Measurements from ENCODE around the gene TIMP3.

TIMP3 gene

DNA sequence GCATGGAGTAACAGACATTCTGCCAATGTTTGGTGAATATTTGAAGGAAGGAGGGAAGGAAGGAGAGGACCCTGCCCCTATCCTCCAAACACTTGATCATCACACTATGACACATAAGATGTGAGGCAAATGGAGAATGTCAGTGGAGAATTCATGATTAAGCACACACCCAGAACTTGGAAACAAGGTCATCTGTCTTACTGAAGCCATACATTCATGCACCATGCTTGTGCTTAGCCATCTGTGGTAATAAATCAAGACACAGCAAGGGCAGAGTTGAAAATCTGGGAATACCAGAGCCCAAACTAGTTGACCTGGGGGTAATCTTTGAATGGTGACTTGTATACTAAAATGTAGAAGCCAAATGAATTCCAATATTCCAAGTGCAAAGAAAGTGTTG lies 7.9 kb upstream of the TIMP3 start:
- in situ Hi-C loops (cut with MboI; ENCODE audit: low sequenced_read_pairs), result loop anchor here (10.0 kb wide), 1 partner anchor 269 kb away; no protein-coding TSS in a partner anchor
- Histone ChIP-seq H3K4me3 (no peak overlapping the region), H3K9me3 (no peaks in the 10 kb centered on the region), H3K36me3 (replicated peaks) (no peaks in the 10 kb centered on the region), H3K27me3 (ENCODE audit: low read depth) (no peaks in the 10 kb centered on the region), H3K4me1 (peaks cover 7% of the 10 kb centered on the region; the same call in 1 of the 2 replicates)
- DNase-seq (ENCODE audit: low spot score in 2 of 2), result no peak

DNA sequence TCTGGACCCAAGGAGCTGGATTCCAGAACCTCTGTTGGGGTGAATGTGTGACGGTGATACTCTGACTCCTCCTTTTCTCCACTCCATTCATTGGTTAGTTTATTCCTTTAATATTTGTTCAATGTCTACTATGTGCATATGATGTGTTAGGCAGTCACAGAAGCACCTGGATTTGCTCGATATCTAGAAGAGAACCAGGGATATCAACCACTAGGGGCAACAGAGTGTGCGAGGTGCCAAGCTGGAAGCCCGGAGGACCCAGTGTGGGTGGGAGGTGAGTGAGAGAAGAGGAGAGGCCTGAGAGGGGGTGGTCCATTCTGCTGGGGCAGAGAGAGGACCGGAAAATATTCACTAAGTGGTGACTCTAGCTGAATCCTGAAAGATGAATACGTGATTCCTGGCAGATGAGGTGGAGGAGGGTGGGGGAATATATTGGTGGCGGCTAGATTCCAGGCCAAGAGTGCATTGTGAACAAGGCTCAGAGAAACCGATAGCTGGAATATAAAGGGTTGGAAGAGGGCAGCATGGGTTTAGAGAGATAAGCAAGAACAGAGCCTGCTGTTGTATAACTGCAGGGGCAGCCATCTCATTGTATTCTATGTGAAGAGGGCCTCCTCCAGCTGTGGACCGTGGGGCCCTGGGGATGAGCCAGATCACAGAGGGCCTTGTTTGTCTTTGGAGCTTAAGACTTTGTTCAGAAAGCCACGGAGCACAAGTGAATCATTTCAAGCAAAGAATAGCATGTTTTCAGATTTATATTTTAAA lies 6.9 kb upstream of the TIMP3 start:
- peaks cover under 1% of the 10 kb centered on the region; the same call in 1 of the 2 replicates for H3K4me1 ChIP-seq

DNA sequence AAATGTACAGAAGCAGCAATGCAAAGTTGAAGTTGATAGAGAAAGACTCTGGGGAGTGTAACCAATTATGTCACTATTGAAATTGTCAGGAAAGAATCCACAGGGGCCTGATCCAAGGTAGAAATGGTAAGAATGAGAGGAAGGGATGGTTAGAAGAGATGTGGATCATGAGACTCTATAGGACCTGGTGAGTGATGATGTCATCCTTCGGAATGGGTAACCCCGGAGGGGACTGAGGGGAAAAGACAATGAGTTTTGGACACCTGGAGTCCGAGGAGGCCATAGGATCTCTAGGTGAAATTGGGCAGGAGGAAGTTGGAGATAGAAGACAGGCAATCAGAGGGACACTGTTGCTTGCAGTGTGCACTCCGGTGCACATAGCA lies 6.3 kb upstream of the TIMP3 start:
- Histone ChIP-seq H3K4me1 (no peaks in the 10 kb centered on the region), H3K36me3 (replicated peaks) (no peaks in the 10 kb centered on the region), H3K27me3 (ENCODE audit: low read depth) (no peaks in the 10 kb centered on the region), H3K4me3 (no peak overlapping the region), H3K9me3 (no peaks in the 10 kb centered on the region)
- DNase-seq (ENCODE audit: low spot score in 2 of 2), result no peak
- in situ Hi-C loops (cut with MboI; ENCODE audit: low sequenced_read_pairs), result loop anchor here (10.0 kb wide), 1 partner anchor 270 kb away; no protein-coding TSS in a partner anchor

More for the DNA sequence above, 6.9 kb upstream of the TIMP3 start:
- no peaks in the 10 kb centered on the region for H3K9me3 ChIP-seq
- H3K36me3 ChIP-seq (replicated peaks), result no peaks in the 10 kb centered on the region
- no peaks in the 10 kb centered on the region for H3K27me3 ChIP-seq (ENCODE audit: low read depth)
- DNase-seq (ENCODE audit: low spot score in 2 of 2), result no peak
- H3K4me3 ChIP-seq, result no peak overlapping the region
- in situ Hi-C loops (cut with MboI; ENCODE audit: low sequenced_read_pairs), result loop anchor here (10.0 kb wide), 1 partner anchor 270 kb away; no protein-coding TSS in a partner anchor

DNA sequence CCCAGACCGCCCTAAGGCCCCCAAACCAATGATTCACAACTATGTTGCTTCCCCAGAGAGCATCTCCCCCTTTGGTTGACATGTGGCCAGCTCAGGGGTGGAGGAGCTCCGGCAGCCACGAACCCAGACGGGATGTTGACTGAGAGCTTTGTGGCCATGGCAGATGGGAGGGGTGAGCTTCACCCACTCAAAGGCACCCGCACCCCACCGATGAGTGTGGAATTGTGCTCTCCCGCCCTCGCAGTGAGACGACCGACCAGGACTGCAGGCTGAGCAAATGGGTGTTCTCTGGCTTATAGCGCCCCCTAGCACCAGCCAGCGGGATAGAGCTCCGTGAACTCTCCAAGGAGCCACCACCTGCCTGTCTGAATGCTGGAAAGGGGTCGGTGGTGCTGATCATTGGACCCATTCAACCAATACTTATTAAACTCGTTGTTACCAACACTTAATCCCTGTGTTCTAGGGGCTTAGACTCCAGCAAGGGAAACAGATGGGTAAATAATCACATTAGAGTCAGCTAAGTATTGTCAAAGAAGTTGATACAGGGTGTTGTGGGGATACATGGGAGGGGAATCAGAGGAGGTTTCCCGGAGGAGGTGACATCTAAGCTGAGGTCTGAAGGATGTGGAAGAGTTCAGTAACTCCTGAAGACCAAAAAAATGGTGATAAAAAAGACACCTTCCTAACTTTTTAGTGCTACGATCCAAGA lies 4.5 kb upstream of the TIMP3 start:
- Histone ChIP-seq H3K4me1 (no peaks in the 10 kb centered on the region), H3K9me3 (no peaks in the 10 kb centered on the region), H3K36me3 (replicated peaks) (no peaks in the 10 kb centered on the region), H3K27me3 (ENCODE audit: low read depth) (no peaks in the 10 kb centered on the region), H3K4me3 (no peak overlapping the region)
- peak; percentile 16 to 67 for DNase-seq (ENCODE audit: low spot score in 2 of 2)
- in situ Hi-C loops (cut with MboI; ENCODE audit: low sequenced_read_pairs), result loop anchor here (10.0 kb wide), 1 partner anchor 272 kb away; no protein-coding TSS in a partner anchor

DNA sequence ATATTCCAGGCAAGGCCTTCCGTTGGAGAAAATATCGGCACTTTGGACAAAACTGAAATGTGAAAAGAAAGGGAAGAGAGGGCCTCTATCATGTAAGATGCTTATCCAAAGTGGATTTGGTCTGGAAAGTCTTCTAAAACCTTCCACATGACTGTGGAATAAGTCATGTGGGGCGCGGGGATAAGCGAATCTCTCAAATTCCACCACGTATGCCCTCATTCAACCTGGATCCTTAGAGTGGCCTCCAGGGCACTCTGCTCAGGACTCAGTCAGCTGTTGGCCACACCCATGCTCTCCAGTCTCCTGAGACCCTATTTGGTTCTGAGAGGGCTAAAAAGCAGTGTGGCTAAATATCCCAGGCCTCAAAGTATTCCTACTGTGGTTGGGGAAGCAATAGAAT lies 2.0 kb upstream of the TIMP3 start:
- peaks cover 3% of the 10 kb centered on the region; the same call in 1 of the 2 replicates for H3K4me1 ChIP-seq
- in situ Hi-C loops (cut with MboI; ENCODE audit: low sequenced_read_pairs), result loop anchor here (10.0 kb wide), 1 partner anchor 275 kb away; no protein-coding TSS in a partner anchor
- H3K36me3 ChIP-seq (replicated peaks), result no peaks in the 10 kb centered on the region
- DNase-seq (ENCODE audit: low spot score in 2 of 2), result no peak
- no peaks in the 10 kb centered on the region for H3K9me3 ChIP-seq
- H3K27me3 ChIP-seq (ENCODE audit: low read depth), result no peaks in the 10 kb centered on the region
- no peak overlapping the region for H3K4me3 ChIP-seq

DNA sequence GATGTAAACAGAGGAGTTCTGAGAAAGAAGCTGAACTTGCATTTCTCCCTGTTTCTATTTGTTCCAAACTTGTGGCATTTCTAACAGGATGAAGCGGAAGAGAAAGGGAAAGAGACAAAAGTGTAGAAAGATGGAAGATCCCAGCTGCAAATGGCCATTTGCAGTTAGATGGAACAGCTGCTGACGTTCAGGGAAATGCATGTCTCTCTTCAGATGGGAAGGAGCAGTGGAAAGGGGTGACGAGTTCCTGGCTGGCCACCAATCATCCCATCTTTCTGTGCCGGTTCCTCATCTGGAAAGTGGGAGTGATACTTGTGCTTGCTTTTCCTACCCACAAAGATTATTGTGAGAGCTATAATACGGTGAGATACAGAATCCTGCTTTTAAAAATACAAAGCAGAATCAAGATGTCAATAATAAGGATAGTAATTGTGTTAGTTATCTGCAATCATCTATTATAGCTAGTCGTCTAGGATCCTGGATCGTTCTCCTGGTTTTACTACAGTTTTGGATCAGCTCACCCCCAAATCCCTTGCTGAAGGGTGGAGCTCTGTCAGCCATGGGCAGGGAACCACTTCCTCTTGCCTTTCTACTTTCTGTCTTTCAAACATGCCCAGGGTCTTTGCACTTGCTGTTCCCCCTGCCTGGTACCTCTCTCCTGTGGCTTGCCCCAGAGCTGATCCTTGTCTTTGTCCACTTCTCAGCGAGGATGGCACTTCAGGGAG lies 1.2 kb upstream of the TIMP3 start:
- Histone ChIP-seq H3K9me3 (no peaks in the 10 kb centered on the region), H3K36me3 (replicated peaks) (no peaks in the 10 kb centered on the region), H3K4me1 (peaks cover 3% of the 10 kb centered on the region; the same call in 1 of the 2 replicates), H3K27me3 (ENCODE audit: low read depth) (no peaks in the 10 kb centered on the region), H3K4me3 (no peak overlapping the region)
- no peak for DNase-seq (ENCODE audit: low spot score in 2 of 2)
- in situ Hi-C loops (cut with MboI; ENCODE audit: low sequenced_read_pairs), result no loop called here

DNA sequence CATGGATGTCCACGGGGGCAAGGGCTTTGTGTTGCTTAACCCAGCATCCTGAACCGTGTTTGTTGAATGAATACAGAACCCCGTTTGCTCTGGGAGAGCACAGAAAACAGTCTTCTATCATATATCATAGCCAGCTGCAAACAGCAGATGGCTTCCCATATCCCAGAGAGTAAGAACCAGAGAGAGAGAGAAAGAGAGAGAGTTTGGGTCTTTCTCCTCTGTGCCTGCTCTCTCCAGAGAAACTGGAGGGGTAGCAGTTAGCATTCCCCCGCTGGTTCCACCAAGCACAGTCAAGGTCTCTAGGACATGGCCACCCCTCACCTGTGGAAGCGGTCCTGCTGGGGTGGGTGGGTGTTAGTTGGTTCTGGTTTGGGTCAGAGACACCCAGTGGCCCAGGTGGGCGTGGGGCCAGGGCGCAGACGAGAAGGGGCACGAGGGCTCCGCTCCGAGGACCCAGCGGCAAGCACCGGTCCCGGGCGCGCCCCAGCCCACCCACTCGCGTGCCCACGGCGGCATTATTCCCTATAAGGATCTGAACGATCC lies 440 bp upstream of the TIMP3 start:
- no peak for DNase-seq (ENCODE audit: low spot score in 2 of 2)
- in situ Hi-C loops (cut with MboI; ENCODE audit: low sequenced_read_pairs), result no loop called here
- H3K9me3 ChIP-seq, result no peaks in the 10 kb centered on the region
- H3K36me3 ChIP-seq (replicated peaks), result no peaks in the 10 kb centered on the region
- H3K27me3 ChIP-seq (ENCODE audit: low read depth), result no peaks in the 10 kb centered on the region
- peaks cover 3% of the 10 kb centered on the region; the same call in 1 of the 2 replicates for H3K4me1 ChIP-seq
- peak overlapping the region; percentile 38 for H3K4me3 ChIP-seq

GRCh38 chr22:32802237-32802765 lies 796 bp downstream of the TIMP3 start:
- DNase-seq (ENCODE audit: low spot score in 2 of 2), result no peak
- Histone ChIP-seq H3K9me3 (no peaks in the 10 kb centered on the region), H3K4me1 (peaks cover 3% of the 10 kb centered on the region; the same call in 1 of the 2 replicates), H3K4me3 (peak overlapping the region; percentile 38), H3K36me3 (replicated peaks) (no peaks in the 10 kb centered on the region), H3K27me3 (ENCODE audit: low read depth) (no peaks in the 10 kb centered on the region)
- in situ Hi-C loops (cut with MboI; ENCODE audit: low sequenced_read_pairs), result no loop called here

DNA sequence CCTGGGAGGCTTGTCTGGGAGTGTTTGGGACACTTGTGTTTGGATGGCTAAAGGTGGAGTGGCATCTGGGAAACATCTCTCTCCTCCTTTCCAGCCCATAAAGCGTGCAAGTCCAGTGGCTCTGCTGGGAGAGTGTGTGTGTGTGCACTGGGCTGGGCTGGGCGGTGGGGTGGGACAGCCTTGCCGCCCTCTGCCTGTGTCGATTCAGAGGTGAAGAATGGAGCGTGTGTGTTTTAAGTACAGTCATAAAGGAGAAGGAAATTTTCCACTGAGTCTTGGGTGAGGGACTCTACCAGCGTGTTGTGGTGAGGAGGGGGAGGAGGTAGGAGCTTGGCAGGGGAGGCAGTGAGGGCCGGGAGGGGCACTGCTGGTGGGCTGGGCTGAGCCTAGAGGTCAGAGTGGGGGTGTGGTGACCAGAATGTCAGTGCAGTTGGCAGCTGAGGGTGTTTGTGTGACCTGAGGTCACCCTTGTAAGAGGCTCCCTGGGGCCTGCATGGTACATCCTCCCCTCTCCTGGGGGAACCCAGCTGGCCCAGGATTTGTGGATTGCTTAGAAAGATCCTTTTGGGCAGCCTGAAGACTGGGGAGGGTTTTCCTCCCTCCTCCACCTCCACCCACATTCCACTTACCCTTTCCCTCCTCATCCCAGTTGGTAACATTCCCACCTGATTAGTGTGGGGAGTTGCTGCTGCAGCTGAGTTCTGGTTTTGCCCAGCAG lies 1.7 kb downstream of the TIMP3 start:
- H3K36me3 ChIP-seq (replicated peaks), result no peaks in the 10 kb centered on the region
- no peak for DNase-seq (ENCODE audit: low spot score in 2 of 2)
- no peak overlapping the region for H3K4me3 ChIP-seq
- H3K9me3 ChIP-seq, result no peaks in the 10 kb centered on the region
- peaks cover 3% of the 10 kb centered on the region; the same call in 1 of the 2 replicates for H3K4me1 ChIP-seq
- no peaks in the 10 kb centered on the region for H3K27me3 ChIP-seq (ENCODE audit: low read depth)
- in situ Hi-C loops (cut with MboI; ENCODE audit: low sequenced_read_pairs), result no loop called here

- no peaks in the 10 kb centered on the region for H3K36me3 ChIP-seq (replicated peaks)
- no peaks in the 10 kb centered on the region for H3K9me3 ChIP-seq
- no peak for DNase-seq (ENCODE audit: low spot score in 2 of 2)
- no peaks in the 10 kb centered on the region for H3K27me3 ChIP-seq (ENCODE audit: low read depth)
- in situ Hi-C loops (cut with MboI; ENCODE audit: low sequenced_read_pairs), result no loop called here
- H3K4me1 ChIP-seq, result peaks cover 3% of the 10 kb centered on the region; the same call in 1 of the 2 replicates
- no peak overlapping the region for H3K4me3 ChIP-seq
These were observed 2.4 kb downstream of the TIMP3 start for GRCh38 chr22:32803738-32804435.

- no peak for DNase-seq (ENCODE audit: low spot score in 2 of 2)
- in situ Hi-C loops (cut with MboI; ENCODE audit: low sequenced_read_pairs), result no loop called here
- Histone ChIP-seq H3K4me1 (peaks cover 3% of the 10 kb centered on the region; the same call in 1 of the 2 replicates), H3K9me3 (no peaks in the 10 kb centered on the region), H3K27me3 (ENCODE audit: low read depth) (no peaks in the 10 kb centered on the region), H3K4me3 (no peak overlapping the region), H3K36me3 (replicated peaks) (no peaks in the 10 kb centered on the region)
These were observed 3.2 kb downstream of the TIMP3 start for GRCh38 chr22:32804531-32805360.
